Measurements from ENCODE around the gene LCAT. TPM values are rescaled to one million over a fixed set of nuclear protein-coding genes. Genes with fewer than 3 reads are reported as not detected.

LCAT gene
- total and polyA plus RNA-seq, 4 donors, result 45.7 to 201 (median 113) TPM

DNA sequence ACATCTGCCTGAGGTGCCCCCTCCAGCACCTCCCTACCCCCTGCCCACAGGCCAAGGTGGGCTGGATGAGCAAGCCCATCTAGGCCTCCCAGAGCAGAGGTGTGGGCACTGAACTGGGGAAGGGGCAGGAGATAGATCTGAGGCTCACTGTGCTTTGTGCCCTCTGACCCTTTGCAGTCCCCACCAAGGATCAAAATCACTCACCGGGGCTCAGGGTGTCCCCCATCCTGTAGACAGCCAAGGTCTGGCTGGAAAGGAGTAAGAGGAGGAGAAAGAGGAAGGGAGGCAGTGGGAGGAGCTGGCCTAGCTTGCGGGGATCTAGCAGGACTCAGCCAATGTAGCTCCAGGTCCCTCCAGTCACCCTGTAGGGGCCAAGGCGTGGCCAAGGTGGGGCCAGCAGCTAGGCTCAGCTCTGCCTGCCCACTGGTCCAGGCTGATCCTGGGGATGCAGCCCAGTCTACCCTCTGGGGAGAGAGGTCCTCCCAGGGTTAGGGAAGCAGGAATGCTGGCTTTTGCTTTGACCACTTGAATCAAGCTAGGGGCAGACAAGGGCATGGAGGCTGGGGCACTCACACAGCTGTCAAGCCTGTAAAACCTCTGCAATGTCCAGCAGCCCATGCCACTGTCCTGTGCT lies 22.7 kb upstream of the LCAT start:
- Histone ChIP-seq H3K27me3 (ENCODE audit: control insufficient read depth in 4 of 4, insufficient read depth in 4 of 4, low read length in 3 of 4) (no peaks in the 10 kb centered on the region), H3K4me1 (ENCODE audit: control insufficient read depth in 4 of 4, insufficient read depth in 4 of 4, low read length in 3 of 4) (peaks cover 3 to 33% (median 18%) of the 10 kb centered on the region in 4 donors), H3K36me3 (ENCODE audit: control insufficient read depth in 4 of 4, insufficient read depth in 3 of 4, low read depth in 1 of 4, low read length in 3 of 4) (no peaks in the 10 kb centered on the region), H3K4me3 (ENCODE audit: low read depth in 1 of 3, low read length in 3 of 3) (peak overlapping the region in 1 of 3 donors; percentile 6), H3K9ac (ENCODE audit: low read depth in 1 of 2, low read length in 2 of 2) (no peak overlapping the region), H3K27ac (ENCODE audit: low read depth in 1 of 2, low read length in 2 of 2) (peak overlapping the region; percentile 11 to 34), H3K9me3 (ENCODE audit: control insufficient read depth in 4 of 4, low read length in 3 of 4) (no peaks in the 10 kb centered on the region)
- WGBS, result 79% methylated on average over 3 of the region's 3 CpGs
- DNase-seq (ENCODE audit: low spot score), result no peak
- no peak for TF ChIP-seq GABPA (IDR thresholded peaks at IDR 0.05 in 1 of 2, conservative IDR thresholded peaks at IDR 0.05 in 1 of 2)

DNA sequence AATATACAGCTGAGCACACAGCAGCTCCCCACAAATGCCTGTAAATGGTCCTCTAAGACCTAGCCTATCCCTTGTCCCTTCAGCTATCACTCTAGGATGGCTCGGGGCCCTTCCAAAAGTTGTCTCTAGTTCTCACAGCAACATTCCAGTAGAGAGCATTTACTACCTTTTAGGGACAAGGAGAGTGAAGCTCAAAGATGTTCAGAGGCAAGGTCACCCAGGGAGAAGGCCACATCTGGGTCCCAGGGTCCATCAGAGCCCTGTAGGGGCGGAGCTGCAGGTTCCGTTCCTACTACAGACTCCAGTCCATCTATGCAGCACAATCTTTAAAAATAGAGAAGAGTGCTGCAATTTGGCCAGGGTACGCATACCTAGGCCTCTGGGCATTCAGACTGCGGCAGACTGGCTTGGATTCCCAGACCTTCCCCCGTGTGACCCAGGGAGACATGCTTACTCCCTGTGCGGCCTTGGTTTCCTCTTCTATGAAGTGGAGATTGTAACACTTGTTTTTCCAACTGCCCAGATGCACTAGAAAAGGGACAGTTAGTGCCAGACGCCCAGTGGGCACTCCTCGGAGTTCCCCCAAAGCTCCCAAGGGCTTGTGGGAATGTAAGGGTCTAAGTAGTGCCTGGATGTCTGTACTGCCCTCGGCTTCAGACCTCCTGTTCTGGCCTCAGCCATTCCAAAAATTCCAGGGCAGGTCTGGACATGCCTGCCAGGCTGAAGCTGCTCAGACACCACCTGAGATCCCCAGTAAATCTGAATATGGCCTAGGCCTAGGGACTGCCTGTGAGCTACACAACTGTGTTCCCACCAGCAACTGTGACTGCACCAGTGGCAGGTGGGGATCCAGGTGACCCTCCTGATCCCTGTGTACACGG lies 22.0 kb upstream of the LCAT start:
- 85% methylated on average over 11 of the region's 11 CpGs for WGBS
- Histone ChIP-seq H3K4me1 (ENCODE audit: control insufficient read depth in 4 of 4, insufficient read depth in 4 of 4, low read length in 3 of 4) (peaks cover 9 to 40% (median 24%) of the 10 kb centered on the region in 4 donors), H3K27ac (ENCODE audit: low read depth in 1 of 2, low read length in 2 of 2) (no peak overlapping the region), H3K9me3 (ENCODE audit: control insufficient read depth in 4 of 4, low read length in 3 of 4) (no peaks in the 10 kb centered on the region), H3K9ac (ENCODE audit: low read depth in 1 of 2, low read length in 2 of 2) (no peak overlapping the region), H3K27me3 (ENCODE audit: control insufficient read depth in 4 of 4, insufficient read depth in 4 of 4, low read length in 3 of 4) (no peaks in the 10 kb centered on the region), H3K36me3 (ENCODE audit: control insufficient read depth in 4 of 4, insufficient read depth in 3 of 4, low read depth in 1 of 4, low read length in 3 of 4) (no peaks in the 10 kb centered on the region), H3K4me3 (ENCODE audit: low read depth in 1 of 3, low read length in 3 of 3) (no peak overlapping the region)
- no peak for DNase-seq (ENCODE audit: low spot score)
- TF ChIP-seq, protein P1, sequence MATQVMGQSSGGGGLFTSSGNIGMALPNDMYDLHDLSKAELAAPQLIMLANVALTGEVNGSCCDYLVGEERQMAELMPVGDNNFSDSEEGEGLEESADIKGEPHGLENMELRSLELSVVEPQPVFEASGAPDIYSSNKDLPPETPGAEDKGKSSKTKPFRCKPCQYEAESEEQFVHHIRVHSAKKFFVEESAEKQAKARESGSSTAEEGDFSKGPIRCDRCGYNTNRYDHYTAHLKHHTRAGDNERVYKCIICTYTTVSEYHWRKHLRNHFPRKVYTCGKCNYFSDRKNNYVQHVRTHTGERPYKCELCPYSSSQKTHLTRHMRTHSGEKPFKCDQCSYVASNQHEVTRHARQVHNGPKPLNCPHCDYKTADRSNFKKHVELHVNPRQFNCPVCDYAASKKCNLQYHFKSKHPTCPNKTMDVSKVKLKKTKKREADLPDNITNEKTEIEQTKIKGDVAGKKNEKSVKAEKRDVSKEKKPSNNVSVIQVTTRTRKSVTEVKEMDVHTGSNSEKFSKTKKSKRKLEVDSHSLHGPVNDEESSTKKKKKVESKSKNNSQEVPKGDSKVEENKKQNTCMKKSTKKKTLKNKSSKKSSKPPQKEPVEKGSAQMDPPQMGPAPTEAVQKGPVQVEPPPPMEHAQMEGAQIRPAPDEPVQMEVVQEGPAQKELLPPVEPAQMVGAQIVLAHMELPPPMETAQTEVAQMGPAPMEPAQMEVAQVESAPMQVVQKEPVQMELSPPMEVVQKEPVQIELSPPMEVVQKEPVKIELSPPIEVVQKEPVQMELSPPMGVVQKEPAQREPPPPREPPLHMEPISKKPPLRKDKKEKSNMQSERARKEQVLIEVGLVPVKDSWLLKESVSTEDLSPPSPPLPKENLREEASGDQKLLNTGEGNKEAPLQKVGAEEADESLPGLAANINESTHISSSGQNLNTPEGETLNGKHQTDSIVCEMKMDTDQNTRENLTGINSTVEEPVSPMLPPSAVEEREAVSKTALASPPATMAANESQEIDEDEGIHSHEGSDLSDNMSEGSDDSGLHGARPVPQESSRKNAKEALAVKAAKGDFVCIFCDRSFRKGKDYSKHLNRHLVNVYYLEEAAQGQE (IDR thresholded peaks at IDR 0.05), result no peak
- TF ChIP-seq HNF4A (conservative IDR thresholded peaks at IDR 0.05), result no peak
- TF ChIP-seq TAF1 (conservative IDR thresholded peaks at IDR 0.05), result no peak
- TF ChIP-seq YY1 (IDR thresholded peaks at IDR 0.05), result no peak
- TF ChIP-seq JUND (IDR thresholded peaks at IDR 0.05), result no peak
- TF ChIP-seq HNF4G (IDR thresholded peaks at IDR 0.05), result no peak
- no peak for TF ChIP-seq SP1 (IDR thresholded peaks at IDR 0.05)
- TF ChIP-seq, protein P2, sequence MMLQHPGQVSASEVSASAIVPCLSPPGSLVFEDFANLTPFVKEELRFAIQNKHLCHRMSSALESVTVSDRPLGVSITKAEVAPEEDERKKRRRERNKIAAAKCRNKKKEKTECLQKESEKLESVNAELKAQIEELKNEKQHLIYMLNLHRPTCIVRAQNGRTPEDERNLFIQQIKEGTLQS (IDR thresholded peaks at IDR 0.05), result no peak
- TF ChIP-seq FOXA1 (IDR thresholded peaks at IDR 0.05), result no peak
- TF ChIP-seq, protein P3, sequence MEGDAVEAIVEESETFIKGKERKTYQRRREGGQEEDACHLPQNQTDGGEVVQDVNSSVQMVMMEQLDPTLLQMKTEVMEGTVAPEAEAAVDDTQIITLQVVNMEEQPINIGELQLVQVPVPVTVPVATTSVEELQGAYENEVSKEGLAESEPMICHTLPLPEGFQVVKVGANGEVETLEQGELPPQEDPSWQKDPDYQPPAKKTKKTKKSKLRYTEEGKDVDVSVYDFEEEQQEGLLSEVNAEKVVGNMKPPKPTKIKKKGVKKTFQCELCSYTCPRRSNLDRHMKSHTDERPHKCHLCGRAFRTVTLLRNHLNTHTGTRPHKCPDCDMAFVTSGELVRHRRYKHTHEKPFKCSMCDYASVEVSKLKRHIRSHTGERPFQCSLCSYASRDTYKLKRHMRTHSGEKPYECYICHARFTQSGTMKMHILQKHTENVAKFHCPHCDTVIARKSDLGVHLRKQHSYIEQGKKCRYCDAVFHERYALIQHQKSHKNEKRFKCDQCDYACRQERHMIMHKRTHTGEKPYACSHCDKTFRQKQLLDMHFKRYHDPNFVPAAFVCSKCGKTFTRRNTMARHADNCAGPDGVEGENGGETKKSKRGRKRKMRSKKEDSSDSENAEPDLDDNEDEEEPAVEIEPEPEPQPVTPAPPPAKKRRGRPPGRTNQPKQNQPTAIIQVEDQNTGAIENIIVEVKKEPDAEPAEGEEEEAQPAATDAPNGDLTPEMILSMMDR (IDR thresholded peaks at IDR 0.05; ENCODE audit: low read depth, low read length, missing input control), result no peak
- TF ChIP-seq, protein P4, sequence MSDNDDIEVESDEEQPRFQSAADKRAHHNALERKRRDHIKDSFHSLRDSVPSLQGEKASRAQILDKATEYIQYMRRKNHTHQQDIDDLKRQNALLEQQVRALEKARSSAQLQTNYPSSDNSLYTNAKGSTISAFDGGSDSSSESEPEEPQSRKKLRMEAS (IDR thresholded peaks at IDR 0.05), result no peak
- TF ChIP-seq, protein P5, sequence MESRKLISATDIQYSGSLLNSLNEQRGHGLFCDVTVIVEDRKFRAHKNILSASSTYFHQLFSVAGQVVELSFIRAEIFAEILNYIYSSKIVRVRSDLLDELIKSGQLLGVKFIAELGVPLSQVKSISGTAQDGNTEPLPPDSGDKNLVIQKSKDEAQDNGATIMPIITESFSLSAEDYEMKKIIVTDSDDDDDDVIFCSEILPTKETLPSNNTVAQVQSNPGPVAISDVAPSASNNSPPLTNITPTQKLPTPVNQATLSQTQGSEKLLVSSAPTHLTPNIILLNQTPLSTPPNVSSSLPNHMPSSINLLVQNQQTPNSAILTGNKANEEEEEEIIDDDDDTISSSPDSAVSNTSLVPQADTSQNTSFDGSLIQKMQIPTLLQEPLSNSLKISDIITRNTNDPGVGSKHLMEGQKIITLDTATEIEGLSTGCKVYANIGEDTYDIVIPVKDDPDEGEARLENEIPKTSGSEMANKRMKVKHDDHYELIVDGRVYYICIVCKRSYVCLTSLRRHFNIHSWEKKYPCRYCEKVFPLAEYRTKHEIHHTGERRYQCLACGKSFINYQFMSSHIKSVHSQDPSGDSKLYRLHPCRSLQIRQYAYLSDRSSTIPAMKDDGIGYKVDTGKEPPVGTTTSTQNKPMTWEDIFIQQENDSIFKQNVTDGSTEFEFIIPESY (IDR thresholded peaks at IDR 0.05), result no peak
- no peak for TF ChIP-seq RXRA (IDR thresholded peaks at IDR 0.05)
- no peak for TF ChIP-seq GABPA (IDR thresholded peaks at IDR 0.05 in 1 of 2, conservative IDR thresholded peaks at IDR 0.05 in 1 of 2)
- TF ChIP-seq RAD21 (IDR thresholded peaks at IDR 0.05), result no peak
- TF ChIP-seq NR2F2 (IDR thresholded peaks at IDR 0.05), result no peak

All from liver (tissue), 9 donors.